OCI-LY7 (cell line): ENCODE results near the gene DFFA.

Source experiments
- EZH2phosphoT487 ChIP-seq: fragments of 200-600 bp; sonication (generic); IDR thresholded peaks from 2 replicates; pipeline ENCODE4 v1.6.1; 2018; ENCODE audit warnings: low read depth, borderline replicate concordance, mild to moderate bottlenecking, mixed run types, antibody characterized with exemption, low read length, moderate library complexity, mixed read lengths
- TF ChIP-seq, protein P1 (sequence below): fragments of 200-600 bp; sonication (generic); conservative IDR thresholded peaks from 2 replicates; pipeline ENCODE4 v1.5.1; 2014; ENCODE audit warnings: mild to moderate bottlenecking, antibody characterized with exemption, low read length, moderate library complexity, mixed read lengths

DNA sequence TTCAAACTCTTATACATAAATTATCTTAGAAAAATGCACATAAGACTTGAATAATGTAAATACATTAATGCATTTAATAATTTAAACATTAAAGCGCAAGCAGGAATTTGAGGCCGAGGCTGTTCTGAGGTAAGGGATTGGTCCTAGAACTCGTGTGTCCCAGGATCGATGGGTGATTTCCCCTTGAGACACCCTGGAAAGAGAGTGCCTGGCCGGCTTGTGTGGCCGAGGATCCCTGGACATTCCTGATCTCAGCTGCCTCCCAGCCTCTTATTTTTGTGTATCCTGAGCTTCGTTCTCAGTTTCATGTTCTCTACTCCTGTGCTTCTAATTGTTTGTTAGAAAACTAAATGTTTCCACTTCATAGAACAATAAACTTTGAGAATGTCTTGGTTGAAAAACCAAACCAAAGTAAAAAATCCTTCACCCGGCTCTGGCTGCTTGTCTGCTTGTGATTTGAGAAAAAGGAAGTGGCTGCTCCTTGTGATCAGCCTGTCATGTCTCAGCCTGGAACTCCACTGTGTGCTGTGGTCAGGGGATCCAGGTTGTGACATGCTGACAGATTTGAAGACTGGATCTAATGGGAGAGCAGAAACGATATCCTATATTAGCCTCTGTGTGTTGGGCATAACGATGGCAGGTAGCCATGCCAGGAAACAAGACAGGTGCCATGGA is 43.1 kb upstream of the DFFA start:
- TF ChIP-seq, protein P1, sequence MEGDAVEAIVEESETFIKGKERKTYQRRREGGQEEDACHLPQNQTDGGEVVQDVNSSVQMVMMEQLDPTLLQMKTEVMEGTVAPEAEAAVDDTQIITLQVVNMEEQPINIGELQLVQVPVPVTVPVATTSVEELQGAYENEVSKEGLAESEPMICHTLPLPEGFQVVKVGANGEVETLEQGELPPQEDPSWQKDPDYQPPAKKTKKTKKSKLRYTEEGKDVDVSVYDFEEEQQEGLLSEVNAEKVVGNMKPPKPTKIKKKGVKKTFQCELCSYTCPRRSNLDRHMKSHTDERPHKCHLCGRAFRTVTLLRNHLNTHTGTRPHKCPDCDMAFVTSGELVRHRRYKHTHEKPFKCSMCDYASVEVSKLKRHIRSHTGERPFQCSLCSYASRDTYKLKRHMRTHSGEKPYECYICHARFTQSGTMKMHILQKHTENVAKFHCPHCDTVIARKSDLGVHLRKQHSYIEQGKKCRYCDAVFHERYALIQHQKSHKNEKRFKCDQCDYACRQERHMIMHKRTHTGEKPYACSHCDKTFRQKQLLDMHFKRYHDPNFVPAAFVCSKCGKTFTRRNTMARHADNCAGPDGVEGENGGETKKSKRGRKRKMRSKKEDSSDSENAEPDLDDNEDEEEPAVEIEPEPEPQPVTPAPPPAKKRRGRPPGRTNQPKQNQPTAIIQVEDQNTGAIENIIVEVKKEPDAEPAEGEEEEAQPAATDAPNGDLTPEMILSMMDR: no peak
- no peak for TF ChIP-seq EZH2phosphoT487
